ENCODE data around the gene ADORA1.

ADORA1 gene

GRCh38 chr1:203089001-203089650, 38.4 kb upstream of the ADORA1 start:
- DNase-seq (ENCODE audit: extremely low read depth, low read depth): no peak

GRCh38 chr1:203089651-203090045, 37.9 kb upstream of the ADORA1 start:
- DNase-seq (ENCODE audit: extremely low read depth, low read depth): no peak
- TF ChIP-seq, protein P1, sequence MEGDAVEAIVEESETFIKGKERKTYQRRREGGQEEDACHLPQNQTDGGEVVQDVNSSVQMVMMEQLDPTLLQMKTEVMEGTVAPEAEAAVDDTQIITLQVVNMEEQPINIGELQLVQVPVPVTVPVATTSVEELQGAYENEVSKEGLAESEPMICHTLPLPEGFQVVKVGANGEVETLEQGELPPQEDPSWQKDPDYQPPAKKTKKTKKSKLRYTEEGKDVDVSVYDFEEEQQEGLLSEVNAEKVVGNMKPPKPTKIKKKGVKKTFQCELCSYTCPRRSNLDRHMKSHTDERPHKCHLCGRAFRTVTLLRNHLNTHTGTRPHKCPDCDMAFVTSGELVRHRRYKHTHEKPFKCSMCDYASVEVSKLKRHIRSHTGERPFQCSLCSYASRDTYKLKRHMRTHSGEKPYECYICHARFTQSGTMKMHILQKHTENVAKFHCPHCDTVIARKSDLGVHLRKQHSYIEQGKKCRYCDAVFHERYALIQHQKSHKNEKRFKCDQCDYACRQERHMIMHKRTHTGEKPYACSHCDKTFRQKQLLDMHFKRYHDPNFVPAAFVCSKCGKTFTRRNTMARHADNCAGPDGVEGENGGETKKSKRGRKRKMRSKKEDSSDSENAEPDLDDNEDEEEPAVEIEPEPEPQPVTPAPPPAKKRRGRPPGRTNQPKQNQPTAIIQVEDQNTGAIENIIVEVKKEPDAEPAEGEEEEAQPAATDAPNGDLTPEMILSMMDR (IDR thresholded peaks at IDR 0.05; ENCODE audit: low read depth, low read length): no peak

More at GRCh38 chr1:203089001-203089650, 38.4 kb upstream of the ADORA1 start:
- TF ChIP-seq, protein P1 (IDR thresholded peaks at IDR 0.05; ENCODE audit: low read depth, low read length): no peak

- DNase-seq (ENCODE audit: extremely low read depth, low read depth): no peak
- TF ChIP-seq, protein P1 (IDR thresholded peaks at IDR 0.05; ENCODE audit: low read depth, low read length): no peak
Observed at GRCh38 chr1:203090421-203091198, 36.9 kb upstream of the ADORA1 start.

DNA sequence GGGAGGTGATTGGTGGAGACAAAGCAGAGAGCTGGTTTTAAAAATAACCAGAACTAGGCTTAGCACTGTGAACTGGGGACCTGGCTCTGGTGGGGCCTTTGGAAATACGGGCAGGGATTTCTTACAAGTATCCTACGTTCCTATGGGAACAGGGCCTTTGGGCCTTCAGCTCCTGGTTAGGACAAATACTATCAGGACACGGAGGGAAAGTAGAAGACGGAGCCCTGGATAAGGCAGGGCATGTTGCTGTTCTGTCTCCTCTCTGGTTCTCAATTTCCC, 36.4 kb upstream of the ADORA1 start:
- TF ChIP-seq, protein P1 (IDR thresholded peaks at IDR 0.05; ENCODE audit: low read depth, low read length): no peak
- DNase-seq (ENCODE audit: extremely low read depth, low read depth): no peak

DNA sequence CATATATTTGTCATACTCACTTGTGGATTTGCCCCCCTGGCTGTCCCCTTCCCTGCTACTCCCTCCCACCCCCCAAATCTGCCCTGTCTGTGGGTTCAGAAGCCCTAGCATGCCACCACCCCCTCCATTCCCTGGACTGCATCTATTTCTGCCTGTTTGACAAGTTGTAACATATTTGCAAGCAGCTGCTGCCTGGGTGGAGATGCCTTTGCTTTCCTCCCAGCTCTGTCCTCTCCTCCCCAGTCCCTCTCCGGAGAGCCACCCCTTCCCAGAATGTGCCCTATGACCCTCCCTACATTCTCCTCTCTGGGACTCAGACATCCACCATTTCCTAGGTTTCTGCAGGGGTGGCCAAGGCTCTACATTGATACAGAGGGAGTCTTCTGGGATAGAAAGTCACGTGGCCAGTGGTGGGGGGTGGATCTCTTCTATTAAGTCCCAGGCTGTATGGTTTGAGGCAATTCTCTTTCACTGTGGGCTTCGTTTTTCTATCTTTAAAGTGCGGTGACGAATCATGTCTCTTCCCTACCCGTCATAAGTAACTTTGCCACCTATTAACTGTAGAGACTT, 35.7 kb upstream of the ADORA1 start:
- TF ChIP-seq, protein P1 (IDR thresholded peaks at IDR 0.05; ENCODE audit: low read depth, low read length): no peak
- no peak for DNase-seq (ENCODE audit: extremely low read depth, low read depth)

DNA sequence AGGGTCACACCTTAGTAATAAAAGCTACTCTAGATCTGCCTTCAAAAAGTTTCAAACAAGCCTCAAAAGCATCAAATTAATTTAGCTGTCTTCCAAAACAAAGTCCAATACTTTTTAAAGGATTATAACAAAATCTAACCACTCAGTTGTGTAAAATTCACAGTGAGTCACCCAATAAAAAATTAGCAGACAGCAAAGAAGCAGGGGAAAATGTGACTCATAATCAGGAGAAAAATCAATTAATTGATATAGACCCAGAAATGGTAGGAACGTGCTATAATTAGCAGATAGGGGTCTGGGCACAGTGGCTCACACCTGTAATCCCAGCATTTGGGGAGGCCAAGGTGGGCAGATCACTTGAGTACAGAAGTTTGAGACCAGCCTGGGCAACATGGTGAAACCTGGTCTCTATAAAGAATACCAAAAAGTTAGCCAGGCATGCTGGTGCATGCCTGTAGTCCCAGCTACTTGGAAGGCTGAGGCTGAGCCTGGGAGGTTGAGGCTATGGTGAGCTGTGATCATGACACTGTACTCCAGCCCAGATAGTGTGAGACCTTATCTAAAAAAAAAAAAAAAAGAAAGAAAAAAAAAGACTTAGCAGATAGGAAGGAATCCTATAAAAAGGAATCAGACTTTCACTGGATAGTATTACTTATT, 33.6 kb upstream of the ADORA1 start:
- DNase-seq (ENCODE audit: extremely low read depth, low read depth): no peak
- TF ChIP-seq, protein P1 (IDR thresholded peaks at IDR 0.05; ENCODE audit: low read depth, low read length): no peak

Data from AG09319 (cell line).